WERI-Rb-1 (cell line): Measurements from ENCODE around the gene IAPP.

ENCODE experiments used
- DNase-seq: peaks from one replicate; pipeline ENCODE4 v3.0.0-alpha.2; 2020
- H3K27ac ChIP-seq: fragments of 250-450 bp; sonication (Bioruptor Pico); 2 replicates; pipeline ENCODE4 v1.5.1; 2020; ENCODE audit warnings: mild to moderate bottlenecking, moderate library complexity
- H3K27me3 ChIP-seq: fragments of 250-450 bp; sonication (Bioruptor Pico); 2 replicates; pipeline ENCODE4 v1.5.1; 2021; ENCODE audit warnings: mild to moderate bottlenecking, low read depth, moderate library complexity; ENCODE audit not compliant: insufficient read depth, severe bottlenecking
- H3K36me3 ChIP-seq: fragments of 250-450 bp; sonication (Bioruptor Pico); 2 replicates; pipeline ENCODE4 v1.5.1; 2020; ENCODE audit warnings: mild to moderate bottlenecking, moderate library complexity
- H3K4me3 ChIP-seq: 2 replicates; pipeline ENCODE4 v1.5.1; 2011; ENCODE audit warnings: low read depth, mild to moderate bottlenecking, control low read depth, low read length
- H3K9me3 ChIP-seq: fragments of 250-450 bp; sonication (Bioruptor Pico); 2 replicates; pipeline ENCODE4 v1.5.1; 2021; ENCODE audit warnings: mild to moderate bottlenecking, moderate library complexity; ENCODE audit not compliant: severe bottlenecking
- TF ChIP-seq, protein P1 (sequence below): IDR thresholded peaks from 2 replicates; pipeline ENCODE4 v1.5.1; 2011; ENCODE audit warnings: low read depth, mild to moderate bottlenecking, control low read depth, inconsistent platforms, low read length

IAPP gene

GRCh38 chr12:21336656-21337055 lies 36.0 kb upstream of the IAPP start:
- Histone ChIP-seq H3K27me3 (no peaks in the 10 kb centered on the region), H3K27ac (no peak overlapping the region), H3K36me3 (no peaks in the 10 kb centered on the region), H3K9me3 (no peaks in the 10 kb centered on the region), H3K4me3 (no peak overlapping the region)
- no peak for DNase-seq
- TF ChIP-seq, protein P1, sequence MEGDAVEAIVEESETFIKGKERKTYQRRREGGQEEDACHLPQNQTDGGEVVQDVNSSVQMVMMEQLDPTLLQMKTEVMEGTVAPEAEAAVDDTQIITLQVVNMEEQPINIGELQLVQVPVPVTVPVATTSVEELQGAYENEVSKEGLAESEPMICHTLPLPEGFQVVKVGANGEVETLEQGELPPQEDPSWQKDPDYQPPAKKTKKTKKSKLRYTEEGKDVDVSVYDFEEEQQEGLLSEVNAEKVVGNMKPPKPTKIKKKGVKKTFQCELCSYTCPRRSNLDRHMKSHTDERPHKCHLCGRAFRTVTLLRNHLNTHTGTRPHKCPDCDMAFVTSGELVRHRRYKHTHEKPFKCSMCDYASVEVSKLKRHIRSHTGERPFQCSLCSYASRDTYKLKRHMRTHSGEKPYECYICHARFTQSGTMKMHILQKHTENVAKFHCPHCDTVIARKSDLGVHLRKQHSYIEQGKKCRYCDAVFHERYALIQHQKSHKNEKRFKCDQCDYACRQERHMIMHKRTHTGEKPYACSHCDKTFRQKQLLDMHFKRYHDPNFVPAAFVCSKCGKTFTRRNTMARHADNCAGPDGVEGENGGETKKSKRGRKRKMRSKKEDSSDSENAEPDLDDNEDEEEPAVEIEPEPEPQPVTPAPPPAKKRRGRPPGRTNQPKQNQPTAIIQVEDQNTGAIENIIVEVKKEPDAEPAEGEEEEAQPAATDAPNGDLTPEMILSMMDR: no peak

DNA sequence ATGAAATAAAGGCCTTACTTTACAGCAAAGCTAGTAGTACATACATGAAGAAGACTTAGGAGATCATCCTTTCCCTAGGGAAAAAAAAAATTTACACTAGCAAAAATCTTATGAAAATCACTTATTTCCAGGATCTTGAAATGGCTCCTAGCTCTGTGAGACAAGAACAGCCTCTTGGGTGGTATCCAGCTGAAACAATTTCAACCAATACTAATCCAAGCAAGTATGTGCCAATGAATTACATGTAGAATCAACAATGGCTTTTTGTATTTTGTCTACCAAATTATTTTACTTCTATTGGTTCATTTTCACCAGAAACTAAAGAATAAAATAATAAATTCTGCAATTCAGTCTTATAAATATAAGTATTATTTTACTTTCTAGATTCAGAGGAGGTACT lies 35.2 kb upstream of the IAPP start:
- TF ChIP-seq, protein P1: no peak
- H3K4me3 ChIP-seq: no peak overlapping the region
- H3K27ac ChIP-seq: no peak overlapping the region
- H3K9me3 ChIP-seq: no peaks in the 10 kb centered on the region
- H3K27me3 ChIP-seq: no peaks in the 10 kb centered on the region
- H3K36me3 ChIP-seq: no peaks in the 10 kb centered on the region
- no peak for DNase-seq

DNA sequence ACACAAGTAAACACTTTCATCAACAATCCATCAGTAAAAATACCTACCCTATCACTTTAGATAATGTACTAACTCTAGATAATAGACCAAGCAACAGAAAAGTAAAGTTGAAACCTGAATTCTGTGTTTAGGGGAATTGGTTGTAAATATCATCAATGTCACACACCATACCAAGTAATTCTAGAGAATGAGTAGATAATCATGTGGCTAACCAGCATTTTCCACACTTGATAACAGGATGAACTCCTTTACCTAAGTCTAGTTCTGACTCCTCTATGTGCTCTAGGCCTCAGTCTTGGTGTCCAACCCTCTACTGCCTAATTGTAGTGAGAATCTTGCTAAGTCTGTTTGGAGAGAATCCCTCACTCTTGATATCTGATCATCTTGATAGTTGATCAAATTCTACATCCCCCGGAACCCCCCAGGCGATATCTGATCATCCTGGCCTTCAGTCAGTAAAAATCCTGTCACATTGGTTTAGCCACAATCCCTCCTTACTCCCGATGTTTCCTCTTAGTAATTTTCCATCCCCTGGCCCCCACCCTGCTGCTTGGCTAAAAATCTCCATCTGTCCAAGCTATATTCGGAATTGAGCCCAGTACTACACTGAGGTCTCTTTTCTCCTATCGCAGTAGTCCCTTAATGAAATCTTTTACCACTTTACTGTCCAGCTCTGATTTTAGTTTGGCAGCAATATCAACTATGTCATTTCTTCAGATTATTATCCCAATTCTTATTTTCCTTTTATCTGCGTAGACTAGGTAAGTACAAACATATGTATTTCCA lies 34.5 kb upstream of the IAPP start:
- Histone ChIP-seq H3K27ac (no peak overlapping the region; the same call in 1 of the 2 replicates), H3K4me3 (no peak overlapping the region), H3K36me3 (no peaks in the 10 kb centered on the region)

GRCh38 chr12:21339921-21340320 lies 32.8 kb upstream of the IAPP start:
- Histone ChIP-seq H3K27ac (no peak overlapping the region), H3K36me3 (no peaks in the 10 kb centered on the region), H3K27me3 (no peaks in the 10 kb centered on the region), H3K9me3 (no peaks in the 10 kb centered on the region), H3K4me3 (no peak overlapping the region)
- DNase-seq: no peak
- TF ChIP-seq, protein P1: no peak

More for the DNA sequence above, 34.5 kb upstream of the IAPP start:
- peak; percentile 42 for DNase-seq
- Histone ChIP-seq H3K9me3 (no peaks in the 10 kb centered on the region), H3K27me3 (no peaks in the 10 kb centered on the region)
- TF ChIP-seq, protein P1: no peak

DNA sequence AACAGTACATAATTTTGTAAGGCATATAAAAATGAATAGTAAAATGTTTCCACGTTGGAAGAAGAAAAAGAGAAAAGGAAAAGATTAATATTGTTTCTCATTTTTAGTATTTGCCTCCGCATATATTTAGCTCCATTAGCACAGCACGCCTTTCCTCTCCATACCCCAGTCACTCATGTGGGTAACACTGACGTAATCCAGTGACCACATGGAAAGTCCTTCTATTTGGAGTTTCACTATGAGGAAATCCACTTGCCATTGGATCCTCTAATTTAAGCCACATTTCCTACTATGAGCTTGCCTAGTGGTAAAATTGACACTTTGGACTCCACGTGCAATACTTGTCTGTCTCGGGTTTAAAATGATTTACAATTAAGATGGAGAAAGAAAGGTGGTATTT lies 32.3 kb upstream of the IAPP start:
- Histone ChIP-seq H3K4me3 (no peak overlapping the region), H3K9me3 (no peaks in the 10 kb centered on the region), H3K27ac (no peak overlapping the region), H3K27me3 (no peaks in the 10 kb centered on the region), H3K36me3 (no peaks in the 10 kb centered on the region)
- TF ChIP-seq, protein P1: no peak
- DNase-seq: no peak

DNA sequence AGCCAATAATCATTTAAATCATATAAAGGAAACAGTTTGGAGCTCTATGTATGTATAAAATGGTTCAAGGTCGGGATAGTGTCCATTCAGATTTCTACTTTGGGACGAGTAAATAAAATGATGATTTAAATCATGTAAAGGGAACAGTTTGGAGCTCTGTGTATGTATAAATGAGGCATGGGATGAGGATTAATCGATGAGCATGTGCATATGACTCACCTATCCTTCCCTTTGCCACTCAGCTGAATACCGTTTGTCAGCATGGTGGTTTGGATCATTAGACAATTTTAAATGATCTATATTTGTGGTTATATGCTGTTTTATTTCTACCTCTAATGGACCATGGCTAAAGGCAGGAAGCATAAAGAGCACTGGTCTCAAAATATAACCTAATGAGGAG lies 30.9 kb upstream of the IAPP start:
- H3K9me3 ChIP-seq: no peaks in the 10 kb centered on the region
- no peak overlapping the region for H3K27ac ChIP-seq
- no peaks in the 10 kb centered on the region for H3K36me3 ChIP-seq
- DNase-seq: no peak
- H3K27me3 ChIP-seq: no peaks in the 10 kb centered on the region
- no peak overlapping the region for H3K4me3 ChIP-seq
- TF ChIP-seq, protein P1: no peak
